Measurements from ENCODE around the gene SYT8.

The SYT8 gene

DNA sequence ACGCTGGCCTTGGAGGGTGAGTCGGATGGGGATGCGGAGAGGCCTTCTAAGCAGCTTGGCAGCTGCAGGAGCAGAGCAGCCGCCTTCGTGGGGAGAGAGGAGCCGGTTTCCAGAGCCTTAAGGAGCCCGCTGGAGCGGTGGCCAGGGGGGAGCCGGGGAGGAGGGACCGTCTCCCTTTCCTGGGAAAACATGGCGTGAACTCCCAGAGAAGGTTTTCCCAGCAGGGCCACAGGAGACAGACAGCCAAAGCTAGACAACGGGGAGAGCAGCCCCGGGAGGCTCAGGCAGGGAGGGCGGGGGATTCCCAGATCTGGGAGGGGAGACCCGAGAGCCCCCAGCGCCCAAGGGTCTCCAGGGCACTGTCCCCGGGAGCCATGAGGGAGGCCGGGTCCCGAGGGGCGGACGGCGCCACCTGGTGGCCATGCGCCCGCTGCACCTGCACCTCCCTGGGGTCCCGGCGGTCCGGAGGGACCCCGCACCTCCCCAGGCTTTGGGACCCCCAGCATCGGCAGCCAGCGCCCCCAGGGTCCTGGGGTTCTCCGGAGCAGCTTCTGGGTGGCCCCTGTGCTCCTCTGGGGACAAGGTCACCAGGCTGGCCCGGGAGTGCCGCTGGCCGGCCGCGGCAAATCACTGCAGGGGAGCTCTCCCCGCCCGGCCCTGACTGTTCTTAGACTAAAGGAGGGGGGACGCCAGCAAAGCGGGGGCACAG is 2.4 kb upstream of the SYT8 start:
- DNase-seq = peak; percentile 88

DNA sequence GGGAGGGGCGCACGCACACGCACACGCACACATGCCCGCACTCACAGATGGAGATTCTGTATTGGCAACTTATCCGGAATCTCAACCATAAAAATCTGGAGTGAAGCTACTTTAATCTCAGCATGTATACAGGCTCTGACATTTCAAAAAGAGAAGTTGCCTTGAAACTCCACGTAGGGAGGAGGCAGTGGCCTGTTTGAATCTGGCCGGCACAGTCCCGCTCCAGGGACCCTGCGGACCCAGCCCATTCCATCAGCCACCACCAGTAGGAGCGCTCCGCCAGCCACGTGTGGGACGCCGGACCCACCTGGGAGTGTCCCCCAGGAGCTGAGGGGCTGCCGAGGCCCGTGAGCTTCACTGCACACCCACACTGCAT is 1.9 kb upstream of the SYT8 start:
- peak; percentile 18 for DNase-seq

DNA sequence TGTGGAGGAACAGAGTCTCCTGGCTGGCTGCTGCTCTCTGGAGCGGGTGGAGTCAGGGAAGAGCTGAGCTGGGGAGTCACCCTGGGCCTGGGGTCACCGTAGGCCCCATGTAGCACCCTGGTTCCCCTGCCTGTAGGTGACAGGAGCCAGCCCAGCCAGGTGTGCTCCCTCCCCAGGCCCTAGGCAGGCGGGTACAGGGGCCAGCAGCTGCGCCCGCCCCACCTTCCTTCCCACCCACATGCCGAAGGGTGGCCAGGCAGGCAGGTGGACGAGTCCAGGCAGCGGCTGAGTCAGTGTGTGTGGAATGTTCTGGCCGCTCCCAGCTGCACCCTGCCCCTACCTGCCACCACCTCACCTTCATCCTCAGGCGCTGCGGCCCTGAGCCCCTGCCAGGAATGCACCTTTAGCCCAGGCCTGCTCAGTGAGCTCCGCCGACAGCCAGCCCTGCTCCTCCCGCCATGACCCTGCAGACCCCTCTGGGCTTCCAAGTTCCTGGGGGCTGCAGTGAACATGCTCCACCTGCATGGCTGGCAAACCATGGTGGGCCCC is 654 bp upstream of the SYT8 start:
- DNase-seq = peak; percentile 34

DNA sequence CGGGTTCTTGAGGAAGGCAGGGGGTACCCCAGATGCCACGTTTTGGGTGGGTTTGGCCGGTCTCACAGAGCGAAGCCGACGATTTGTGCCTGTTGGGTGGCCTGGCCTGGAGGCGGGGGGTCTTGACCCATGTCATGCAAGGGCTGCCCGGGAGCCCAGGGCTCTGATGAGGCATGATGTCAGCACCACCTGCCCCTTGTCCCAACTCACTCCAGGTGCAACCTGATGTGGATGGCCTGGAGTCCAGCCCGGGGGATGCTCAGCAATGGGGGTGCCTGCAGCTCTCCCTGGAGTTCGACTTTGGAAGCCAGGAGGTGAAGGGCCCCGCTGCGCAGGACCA is 851 bp downstream of the SYT8 start:
- peak; percentile 6 for DNase-seq

DNA sequence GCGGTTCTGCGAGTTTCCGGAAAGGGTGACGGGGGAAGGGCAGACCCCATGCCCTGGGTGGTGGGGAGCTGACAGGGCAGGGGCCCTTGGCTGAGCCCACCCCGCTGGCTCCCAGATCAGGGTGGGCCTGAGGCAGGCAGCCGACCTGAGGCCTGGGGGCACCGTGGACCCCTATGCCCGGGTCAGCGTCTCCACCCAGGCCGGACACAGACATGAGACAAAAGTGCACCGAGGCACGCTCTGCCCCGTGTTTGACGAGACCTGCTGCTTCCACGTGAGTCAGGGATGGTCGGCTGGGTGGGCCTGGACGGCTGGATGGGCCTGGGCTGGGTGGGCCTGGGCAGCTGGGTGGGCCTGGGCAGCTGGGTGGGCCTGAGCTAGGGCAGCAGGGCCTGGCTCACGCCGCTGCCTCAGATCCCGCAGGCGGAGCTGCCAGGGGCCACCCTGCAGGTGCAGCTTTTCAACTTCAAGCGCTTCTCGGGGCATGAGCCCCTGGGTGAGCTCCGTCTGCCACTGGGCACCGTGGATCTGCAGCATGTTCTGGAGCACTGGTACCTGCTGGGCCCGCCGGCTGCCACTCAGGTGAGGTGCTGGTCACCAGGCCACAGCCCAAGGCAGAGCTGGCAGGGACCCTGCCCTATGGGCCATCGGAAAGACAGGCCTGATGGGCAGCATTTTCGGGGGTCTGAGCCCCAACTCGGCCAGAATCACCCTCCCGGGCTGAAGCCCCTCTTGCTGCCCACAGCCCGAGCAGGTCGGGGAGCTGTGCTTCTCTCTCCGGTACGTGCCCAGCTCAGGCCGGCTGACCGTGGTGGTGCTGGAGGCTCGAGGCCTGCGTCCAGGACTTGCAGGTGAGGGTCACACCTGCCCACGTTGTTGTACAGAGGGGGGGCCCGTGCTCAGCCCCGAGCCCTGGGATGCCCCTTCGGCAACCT is 1.5 kb downstream of the SYT8 start:
- no peak for DNase-seq

DNA sequence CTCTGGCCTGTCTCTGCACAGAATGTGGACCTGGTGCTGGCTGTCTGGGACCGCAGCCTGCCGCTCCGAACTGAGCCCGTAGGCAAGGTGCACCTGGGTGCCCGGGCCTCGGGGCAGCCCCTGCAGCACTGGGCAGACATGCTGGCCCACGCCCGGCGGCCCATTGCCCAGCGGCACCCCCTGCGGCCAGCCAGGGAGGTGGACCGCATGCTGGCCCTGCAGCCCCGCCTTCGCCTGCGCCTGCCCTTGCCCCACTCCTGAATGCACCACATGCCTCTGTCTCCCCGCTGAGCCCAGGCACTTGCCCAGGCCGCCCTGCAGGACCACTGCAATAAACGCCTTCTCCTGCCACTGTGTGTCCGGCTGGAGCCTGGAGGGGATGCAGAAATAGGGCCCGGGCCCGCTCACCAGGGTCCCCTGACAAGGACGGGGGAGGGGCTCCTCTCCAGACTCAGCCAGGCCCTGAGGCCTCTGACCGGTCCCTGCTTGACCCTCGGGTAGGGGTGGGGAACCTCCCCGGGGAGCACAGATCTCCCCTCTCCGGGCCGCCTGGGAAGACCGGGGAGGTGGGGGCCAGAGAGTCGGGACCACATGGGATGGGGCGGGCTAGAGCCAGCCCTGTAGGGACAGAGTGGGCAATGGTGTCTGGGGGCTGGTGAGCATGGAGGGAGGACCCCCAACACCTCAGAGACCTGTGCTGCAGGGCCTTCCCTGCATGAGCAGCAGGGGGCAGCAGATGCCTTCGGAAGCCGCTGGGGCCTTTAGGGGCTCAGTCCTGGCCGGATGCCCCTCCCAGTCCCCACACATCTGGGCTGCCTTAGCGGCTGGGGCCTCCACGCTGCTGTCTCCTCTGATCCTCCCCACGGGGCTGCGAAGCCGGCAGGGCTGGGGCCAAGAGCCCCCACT is 2.6 kb downstream of the SYT8 start:
- DNase-seq = no peak

DNA sequence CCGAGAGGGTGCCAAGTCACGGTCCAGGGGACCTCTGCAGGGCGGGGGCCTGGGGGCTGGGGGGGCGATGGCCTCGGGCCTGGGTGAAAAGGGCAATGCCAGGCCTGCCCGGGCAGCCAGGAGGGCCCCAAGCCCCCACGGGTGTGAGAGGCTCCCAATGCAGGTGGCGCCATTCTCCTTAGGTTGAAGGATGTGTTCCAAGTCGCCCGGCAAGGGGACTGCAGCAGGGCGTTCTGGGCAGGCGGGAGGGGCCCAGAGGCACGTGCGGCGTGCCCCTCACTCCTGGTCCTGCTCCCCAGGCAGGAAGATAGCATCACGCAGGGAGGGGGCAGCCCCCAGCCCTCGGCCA is 3.3 kb downstream of the SYT8 start:
- DNase-seq = no peak

DNA sequence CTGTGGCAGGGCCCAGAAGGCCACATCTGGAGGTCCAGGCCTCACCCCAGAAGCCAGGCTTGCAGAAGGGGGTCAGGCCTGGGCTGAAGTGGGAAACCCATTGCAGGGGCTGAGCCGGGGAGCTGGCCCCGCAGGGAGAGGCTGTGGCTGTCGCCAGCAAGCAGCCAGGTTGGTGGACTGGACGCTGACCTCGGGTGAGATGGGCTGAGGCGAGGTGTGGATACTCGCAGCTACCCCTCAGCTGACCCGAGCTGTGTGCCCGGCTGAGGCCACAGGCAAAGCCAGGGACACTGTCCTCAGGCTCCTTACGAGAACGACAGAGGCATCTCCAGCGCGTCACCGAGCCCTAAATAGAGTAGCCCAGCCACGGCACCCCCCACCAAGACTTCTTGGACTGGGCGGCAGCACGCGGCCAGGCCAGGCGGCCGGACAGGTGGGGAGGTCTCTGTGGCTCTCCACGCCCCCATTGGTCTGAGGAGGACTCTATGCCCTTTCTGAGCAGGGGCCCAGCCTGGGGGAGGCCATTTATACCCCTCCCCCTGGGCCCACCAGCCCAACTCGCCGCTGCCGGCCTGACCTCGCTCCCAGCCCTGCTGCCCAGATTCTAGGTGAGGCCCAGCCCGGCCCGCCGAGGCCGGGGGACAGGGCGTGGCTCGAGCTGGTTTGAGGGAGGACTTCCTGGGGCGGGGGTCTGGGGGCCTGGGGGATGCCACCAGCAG is 3.8 kb downstream of the SYT8 start, which contains the start of gene TNNI2:
TNNI2 (plus strand) TSS at position 556 of the 719 bp plus-strand sequence. CDS start 716 bp downstream, outside the sequence.
- DNase-seq = no peak

DNA sequence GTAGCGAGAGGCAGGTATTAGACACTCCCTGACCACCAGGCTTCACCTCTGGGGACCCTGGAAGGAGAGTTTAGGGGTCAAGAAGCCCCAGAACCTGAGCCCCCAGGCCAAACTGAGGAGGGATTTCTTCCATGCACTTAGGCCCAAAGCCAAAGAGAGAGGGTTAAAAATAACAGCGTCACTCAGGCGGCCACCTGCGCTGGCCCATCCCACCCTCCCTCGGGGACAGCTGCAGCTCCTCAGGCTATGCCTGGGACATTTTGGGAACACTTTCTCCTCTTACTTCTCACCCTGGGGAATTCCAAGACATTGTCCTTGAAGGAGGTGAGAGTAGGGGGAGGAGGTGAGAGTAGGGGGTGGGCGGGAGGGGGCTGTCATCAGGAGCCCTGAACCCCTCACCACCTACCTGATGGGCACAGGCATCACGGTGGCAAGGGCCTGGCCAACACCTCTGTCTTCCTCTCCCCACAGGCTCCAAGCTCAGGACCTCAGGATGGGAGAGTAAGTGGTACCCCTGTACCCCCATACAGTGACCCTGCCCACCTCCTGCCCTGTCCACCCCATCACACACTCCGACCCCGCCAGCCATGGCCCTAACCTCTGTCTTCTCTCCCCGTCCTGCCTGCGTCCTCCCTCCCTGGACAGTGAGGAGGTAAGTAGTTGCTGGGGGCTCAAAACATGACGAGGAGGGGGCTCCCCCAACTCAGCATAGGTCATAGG is 4.6 kb downstream of the SYT8 start:
- DNase-seq = no peak

DNA sequence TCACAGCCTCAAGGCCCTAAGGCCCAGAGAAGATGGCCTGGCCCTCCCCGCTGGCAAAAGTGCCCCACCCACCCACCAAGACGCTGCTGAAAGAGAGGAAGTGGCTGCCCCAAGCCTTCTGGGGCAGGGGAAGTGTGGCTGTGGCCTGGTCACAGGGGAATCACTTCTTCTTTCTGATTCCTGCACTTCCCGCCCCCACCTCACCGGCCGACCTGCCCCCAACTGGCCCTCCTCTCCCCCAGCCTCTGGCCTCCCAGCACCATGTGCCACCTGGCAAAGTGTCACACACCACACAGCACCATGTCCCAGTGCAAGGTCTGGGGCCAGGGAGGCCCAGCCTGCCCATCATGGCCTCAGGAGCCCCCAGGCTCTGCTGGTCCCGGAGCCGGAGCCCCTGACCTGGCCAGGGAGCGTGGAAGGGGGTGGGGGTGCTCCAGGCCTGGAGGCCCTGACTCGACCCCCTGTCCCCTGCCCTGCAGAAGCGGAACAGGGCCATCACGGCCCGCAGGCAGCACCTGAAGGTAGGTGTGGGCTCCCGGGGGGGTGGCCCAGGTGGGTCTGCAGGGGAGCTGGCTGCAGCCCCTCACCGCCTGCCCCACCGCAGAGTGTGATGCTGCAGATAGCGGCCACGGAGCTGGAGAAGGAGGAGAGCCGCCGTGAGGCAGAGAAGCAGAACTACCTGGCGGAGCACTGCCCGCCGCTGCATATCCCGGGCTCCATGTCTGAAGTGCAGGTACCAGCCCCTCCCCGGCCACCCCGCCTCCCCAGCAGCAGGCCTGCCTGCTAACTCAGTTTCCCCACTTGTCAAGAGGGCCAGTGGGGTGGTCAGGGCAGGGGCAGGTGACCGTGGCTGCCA is 5.4 kb downstream of the SYT8 start:
- no peak for DNase-seq

DNA sequence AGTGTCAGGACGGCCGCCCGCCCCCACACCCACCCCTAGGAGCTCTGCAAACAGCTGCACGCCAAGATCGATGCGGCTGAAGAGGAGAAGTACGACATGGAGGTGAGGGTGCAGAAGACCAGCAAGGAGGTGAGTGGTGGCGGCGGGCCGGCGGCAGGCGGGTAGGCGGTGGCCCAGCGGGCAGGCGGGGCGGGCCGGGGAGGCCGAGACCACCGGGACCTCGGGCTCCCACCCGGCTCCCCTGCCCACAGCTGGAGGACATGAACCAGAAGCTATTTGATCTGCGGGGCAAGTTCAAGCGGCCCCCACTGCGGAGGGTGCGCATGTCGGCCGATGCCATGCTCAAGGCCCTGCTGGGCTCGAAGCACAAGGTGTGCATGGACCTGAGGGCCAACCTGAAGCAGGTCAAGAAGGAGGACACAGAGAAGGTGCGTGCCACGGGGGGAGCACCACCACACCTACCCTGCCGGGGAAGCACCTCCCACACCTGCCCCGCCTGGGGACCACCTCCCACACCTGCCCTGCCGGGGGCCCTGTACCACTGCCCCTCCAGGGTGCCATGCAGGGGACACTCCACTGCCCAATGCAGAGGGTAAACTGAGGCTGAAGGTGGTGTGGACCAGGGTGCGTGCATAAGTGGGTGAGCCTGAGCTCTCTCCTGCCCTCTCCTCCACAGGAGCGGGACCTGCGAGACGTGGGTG is 6.1 kb downstream of the SYT8 start:
- no peak for DNase-seq

DNA sequence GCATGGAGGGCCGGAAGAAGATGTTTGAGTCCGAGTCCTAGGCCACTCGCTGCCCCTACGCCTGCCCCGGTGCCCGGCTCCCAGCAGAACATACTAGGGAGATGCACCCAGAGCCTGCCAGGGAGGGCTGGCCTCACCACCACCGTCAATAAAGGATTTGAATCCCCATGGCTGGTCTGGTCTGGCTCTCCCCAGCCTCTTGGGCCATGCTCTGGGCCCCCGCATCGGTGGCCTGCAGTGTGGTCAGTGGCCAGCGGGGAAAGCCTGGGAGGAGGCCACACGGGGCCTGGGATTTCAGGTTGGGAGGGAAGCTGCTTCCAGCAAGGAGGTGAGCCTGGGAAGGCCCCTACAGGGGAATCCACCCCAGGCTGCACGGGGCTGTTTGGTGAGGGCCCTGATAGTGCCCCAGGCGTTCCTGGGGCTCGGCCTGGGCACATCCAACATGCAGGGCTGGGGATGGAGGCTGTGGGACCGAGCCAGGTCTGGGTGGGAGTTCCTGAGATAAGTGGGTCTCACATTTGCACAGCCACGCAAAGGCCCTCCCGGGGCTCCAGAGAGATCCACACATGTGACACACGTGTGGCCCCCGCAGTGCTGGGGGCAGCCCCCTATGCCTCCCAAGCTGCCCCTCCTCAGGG is 6.8 kb downstream of the SYT8 start:
- no peak for DNase-seq

DNA sequence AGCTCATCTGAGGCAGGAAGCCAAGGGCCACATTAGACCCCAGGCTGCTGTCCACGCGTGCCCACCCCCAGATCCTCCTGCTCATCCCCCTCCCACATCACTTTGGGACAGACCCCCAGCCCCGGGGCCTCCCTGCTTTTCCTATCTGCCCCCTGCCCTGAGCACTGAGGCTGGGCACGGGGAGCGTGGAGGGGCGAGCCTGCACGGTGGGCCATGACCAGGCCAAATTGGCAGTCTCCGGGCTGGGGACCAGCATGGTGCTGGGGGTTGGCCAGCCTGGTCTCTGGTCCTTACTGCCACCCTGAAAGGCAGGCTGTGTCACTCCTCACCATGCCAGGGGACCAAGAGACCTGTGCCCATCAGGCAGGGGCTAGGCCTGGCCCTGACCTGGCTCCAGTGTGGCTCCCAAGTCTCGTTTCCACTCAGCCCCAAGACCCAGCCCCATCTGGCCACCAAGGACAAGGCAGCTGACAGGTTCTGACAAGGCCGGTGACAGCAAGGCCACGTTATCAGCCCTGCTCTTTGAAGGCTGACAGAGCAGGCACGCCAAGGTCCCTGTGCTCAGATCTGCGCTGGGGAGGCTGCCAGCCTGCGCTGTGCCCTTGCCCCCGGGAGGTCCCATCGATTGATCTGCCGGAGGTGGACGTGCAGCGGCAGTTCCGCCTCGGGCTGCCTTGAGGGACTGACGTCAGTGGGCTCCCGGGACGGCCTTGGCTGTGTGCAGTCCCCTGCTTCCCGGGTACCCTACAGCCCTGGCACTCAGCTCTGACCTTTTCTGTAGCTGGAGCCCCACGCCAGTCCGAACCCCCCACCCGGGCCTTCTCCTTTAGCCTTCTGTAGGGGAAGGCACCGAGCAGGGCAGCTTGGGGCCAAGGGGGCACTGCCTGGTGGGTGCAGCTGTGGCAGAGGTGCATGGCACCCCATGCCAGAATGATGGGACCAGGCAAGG is 7.6 kb downstream of the SYT8 start:
- DNase-seq = no peak

DNA sequence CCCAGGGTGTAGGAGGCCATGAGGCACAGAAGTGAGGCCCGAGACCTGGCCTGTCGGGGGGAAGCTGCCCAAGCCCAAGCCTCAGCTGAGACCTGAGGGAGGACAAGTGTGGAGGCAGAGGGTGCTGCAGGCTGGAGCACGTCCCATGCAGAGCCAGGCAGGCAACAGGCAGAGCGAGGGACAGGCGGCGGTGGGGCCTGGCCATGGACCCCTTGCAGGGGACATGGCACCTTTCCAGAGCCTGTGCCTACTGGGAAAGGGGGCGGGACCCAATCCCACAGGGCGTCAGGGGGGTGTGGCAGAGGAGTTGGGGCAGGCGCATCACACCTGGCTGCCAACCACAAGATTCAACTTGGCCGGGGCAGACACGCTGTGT is 8.3 kb downstream of the SYT8 start:
- DNase-seq = no peak

DNA sequence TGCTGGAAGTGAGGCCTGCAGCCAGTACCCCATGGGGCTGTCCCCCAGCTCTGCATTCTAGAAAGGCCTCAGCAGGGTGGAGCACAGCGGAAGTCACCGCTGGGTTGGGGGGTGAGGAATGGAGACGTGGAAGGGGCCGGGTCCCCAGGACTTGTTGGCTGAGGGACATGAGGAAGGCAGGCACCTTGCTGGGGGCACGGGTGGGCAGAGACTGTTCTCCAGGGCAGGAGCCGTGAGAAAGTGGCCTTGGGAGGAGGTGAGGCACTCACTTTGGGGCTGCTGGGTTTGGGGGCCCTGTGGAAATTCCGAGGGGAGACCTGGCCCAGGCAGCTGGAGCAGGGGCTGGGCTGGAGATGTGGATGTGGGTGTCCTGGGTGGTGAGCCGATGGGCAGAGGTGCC is 9.0 kb downstream of the SYT8 start:
- DNase-seq = no peak

DNA sequence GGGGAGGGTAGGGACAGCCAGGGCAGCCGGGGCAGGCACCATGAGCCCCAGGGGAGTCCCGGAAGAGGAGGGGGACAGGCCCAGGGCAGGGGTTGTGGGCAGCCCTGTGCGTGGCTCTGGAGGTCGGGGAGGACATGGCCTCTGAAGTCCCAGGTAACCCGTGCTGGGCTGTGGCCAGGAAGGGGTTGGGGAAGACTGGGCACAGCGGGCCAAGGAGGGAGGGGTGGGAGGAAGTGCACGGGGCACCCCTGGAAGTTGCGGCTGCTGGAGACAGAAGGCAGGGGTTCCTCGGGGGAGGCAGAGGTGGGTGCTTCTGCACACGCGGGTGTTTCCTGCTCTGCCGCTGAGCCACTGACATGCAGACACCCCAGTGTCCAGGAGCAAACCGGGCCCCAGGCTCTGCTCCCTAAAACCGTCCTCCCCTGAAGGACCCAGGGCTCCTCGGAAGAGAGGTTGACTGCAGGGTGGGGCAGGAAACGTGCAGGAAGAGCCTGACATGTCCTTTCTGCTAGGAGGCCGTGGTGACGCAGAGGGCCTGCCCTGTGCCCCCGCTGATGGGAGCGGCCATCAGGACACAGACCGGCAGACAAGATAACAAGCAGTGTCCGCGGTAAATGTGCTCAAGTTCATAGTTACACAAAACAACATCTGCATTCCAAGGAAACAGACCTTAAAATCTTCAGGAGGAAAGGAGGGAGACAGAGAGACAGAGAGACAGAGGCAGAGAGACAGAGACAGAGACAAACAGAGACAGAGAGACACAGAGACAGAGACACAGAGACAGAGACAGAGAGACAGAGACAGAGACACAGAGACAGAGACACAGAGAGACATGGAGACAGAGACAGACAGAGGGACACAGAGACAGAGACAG is 9.7 kb downstream of the SYT8 start:
- DNase-seq = no peak

DNA sequence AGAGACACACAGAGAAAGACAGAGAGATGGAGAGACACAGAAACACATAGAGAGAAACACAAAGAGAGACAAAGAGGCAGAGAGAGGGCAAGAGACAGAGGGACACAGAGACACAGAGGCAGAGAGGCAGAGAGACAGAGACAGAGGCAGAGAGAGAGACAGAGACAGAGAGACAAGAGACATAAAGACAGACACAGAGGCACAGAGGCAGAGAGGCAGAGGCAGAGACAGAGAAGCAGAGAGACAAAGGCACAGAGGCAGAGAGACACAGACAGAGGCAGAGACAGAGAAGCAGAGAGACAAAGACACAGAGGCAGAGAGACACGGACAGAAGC is 10.3 kb downstream of the SYT8 start:
- DNase-seq = no peak
